ENCODE results near the gene DIDO1. TPM values are rescaled to one million over a fixed set of nuclear protein-coding genes. Genes with fewer than 3 reads are reported as not detected.

DIDO1 gene
- total and polyA plus RNA-seq, 2 of the 13 experiments (the other 11 are each of a cell fraction or from before 2014, with no cell fraction given), result 75.0 to 75.1 TPM

GRCh38 chr20:62925420-62926228 is 681 bp downstream of the DIDO1 start (continued):
- no peak for TF ChIP-seq ZBTB40 (IDR thresholded peaks at IDR 0.05)
- no peak; the same call in 1 of the 2 replicates for TF ChIP-seq ZBTB40 (CRISPR knock-in tag; IDR thresholded peaks at IDR 0.05)
- no peak; the same call in 1 of the 2 replicates for TF ChIP-seq ARNT2 (CRISPR knock-in tag; IDR thresholded peaks at IDR 0.05; ENCODE audit: low read depth)
- TF ChIP-seq ZSCAN29 (CRISPR knock-in tag; conservative IDR thresholded peaks at IDR 0.05), result no peak
- TF ChIP-seq MTF2 (CRISPR knock-in tag; IDR thresholded peaks at IDR 0.05; ENCODE audit: borderline replicate concordance), result no peak
- peak; percentile 70; the same call in 1 of the 2 replicates for TF ChIP-seq HNRNPL (IDR thresholded peaks at IDR 0.05; ENCODE audit: low read depth, low read length)
- TF ChIP-seq KLF9 (CRISPR knock-in tag; IDR thresholded peaks at IDR 0.05; ENCODE audit: low read depth), result no peak
- TF ChIP-seq SNAPC2 (CRISPR knock-in tag; IDR thresholded peaks at IDR 0.05), result peak; percentile 24; the same call in 1 of the 2 replicates
- no peak for TF ChIP-seq RXRB (CRISPR knock-in tag; IDR thresholded peaks at IDR 0.05; ENCODE audit: borderline replicate concordance)
- no peak for TF ChIP-seq ZNF430 (CRISPR knock-in tag; IDR thresholded peaks at IDR 0.05)
- peak; percentile 60; the same call in 1 of the 2 replicates for TF ChIP-seq HOXD1 (CRISPR knock-in tag; IDR thresholded peaks at IDR 0.05)
- TF ChIP-seq PCBP2 (optimal IDR thresholded peaks at IDR 0.05; ENCODE audit: low read depth, low read length, poor library complexity, severe bottlenecking), result no peak
- peak; percentile 3; the same call in 1 of the 2 replicates for TF ChIP-seq NCOA2 (CRISPR knock-in tag; IDR thresholded peaks at IDR 0.05)
- TF ChIP-seq, protein P1, sequence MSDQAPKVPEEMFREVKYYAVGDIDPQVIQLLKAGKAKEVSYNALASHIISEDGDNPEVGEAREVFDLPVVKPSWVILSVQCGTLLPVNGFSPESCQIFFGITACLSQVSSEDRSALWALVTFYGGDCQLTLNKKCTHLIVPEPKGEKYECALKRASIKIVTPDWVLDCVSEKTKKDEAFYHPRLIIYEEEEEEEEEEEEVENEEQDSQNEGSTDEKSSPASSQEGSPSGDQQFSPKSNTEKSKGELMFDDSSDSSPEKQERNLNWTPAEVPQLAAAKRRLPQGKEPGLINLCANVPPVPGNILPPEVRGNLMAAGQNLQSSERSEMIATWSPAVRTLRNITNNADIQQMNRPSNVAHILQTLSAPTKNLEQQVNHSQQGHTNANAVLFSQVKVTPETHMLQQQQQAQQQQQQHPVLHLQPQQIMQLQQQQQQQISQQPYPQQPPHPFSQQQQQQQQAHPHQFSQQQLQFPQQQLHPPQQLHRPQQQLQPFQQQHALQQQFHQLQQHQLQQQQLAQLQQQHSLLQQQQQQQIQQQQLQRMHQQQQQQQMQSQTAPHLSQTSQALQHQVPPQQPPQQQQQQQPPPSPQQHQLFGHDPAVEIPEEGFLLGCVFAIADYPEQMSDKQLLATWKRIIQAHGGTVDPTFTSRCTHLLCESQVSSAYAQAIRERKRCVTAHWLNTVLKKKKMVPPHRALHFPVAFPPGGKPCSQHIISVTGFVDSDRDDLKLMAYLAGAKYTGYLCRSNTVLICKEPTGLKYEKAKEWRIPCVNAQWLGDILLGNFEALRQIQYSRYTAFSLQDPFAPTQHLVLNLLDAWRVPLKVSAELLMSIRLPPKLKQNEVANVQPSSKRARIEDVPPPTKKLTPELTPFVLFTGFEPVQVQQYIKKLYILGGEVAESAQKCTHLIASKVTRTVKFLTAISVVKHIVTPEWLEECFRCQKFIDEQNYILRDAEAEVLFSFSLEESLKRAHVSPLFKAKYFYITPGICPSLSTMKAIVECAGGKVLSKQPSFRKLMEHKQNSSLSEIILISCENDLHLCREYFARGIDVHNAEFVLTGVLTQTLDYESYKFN (CRISPR knock-in tag; conservative IDR thresholded peaks at IDR 0.05), result no peak
- no peak for TF ChIP-seq SNRNP70 (IDR thresholded peaks at IDR 0.05; ENCODE audit: low read depth, low read length)
- no peak for TF ChIP-seq FOXP1 (IDR thresholded peaks at IDR 0.05)
- TF ChIP-seq FOXP1 (CRISPR knock-in tag; IDR thresholded peaks at IDR 0.05), result no peak
- 0 out of 2 replicates have a peak, but pooled peaks have one; percentile 23 for TF ChIP-seq MYNN (CRISPR knock-in tag; IDR thresholded peaks at IDR 0.05; ENCODE audit: low read depth)

All from HepG2 (cell line).